Measurements from ENCODE around the gene NEURL2.
A peak's percentile ranks its signal among the peaks of the same experiment; 100 is the strongest.

The NEURL2 gene

GRCh38 chr20:45857114-45857881 lies 33.7 kb downstream of the NEURL2 start, which contains the start of the genes ACOT8 and ZSWIM3:
TSS of gene ACOT8 (minus strand) at chr20:45857392. CDS start at chr20:45857315, 77 bp downstream.
TSS of gene ZSWIM3 (plus strand) at chr20:45857614. CDS start at chr20:45857826, 212 bp downstream.
- Histone ChIP-seq H3K4me1 (ENCODE audit: control insufficient read depth, insufficient read depth, low read length) (peaks cover 4% of the 10 kb centered on the region; the same call in 1 of the 2 replicates), H3K27me3 (ENCODE audit: control insufficient read depth, insufficient read depth, low read length) (no peaks in the 10 kb centered on the region), H3K4me3 (ENCODE audit: low read length) (peak within 1 kb of the TSS; percentile 69), H3K9me3 (ENCODE audit: control insufficient read depth, insufficient read depth, low read length) (no peaks in the 10 kb centered on the region), H3K27ac (ENCODE audit: low read length) (no peak within 1 kb of the TSS), H3K36me3 (ENCODE audit: control insufficient read depth, insufficient read depth, low read length) (no peaks in the 10 kb centered on the region)
- WGBS (ENCODE audit: insufficient coverage, insufficient read length), result no CpG with 5 or more reads among the region's 36 CpGs
- peak; percentile 100 for DNase-seq (ENCODE audit: low read depth, low spot score)

- no peaks in the 10 kb centered on the region for H3K9me3 ChIP-seq (ENCODE audit: control insufficient read depth, insufficient read depth, low read length)
- peaks cover 5% of the 10 kb centered on the region; the same call in 1 of the 2 replicates for H3K4me1 ChIP-seq (ENCODE audit: control insufficient read depth, insufficient read depth, low read length)
- DNase-seq (ENCODE audit: low read depth, low spot score), result no peak
- no CpG with 5 or more reads among the region's 2 CpGs for WGBS (ENCODE audit: insufficient coverage, insufficient read length)
- H3K36me3 ChIP-seq (ENCODE audit: control insufficient read depth, insufficient read depth, low read length), result peaks cover under 1% of the 10 kb centered on the region; the same call in 1 of the 2 replicates
- H3K27ac ChIP-seq (ENCODE audit: low read length), result no peak overlapping the region
- no peak overlapping the region for H3K4me3 ChIP-seq (ENCODE audit: low read length)
- H3K27me3 ChIP-seq (ENCODE audit: control insufficient read depth, insufficient read depth, low read length), result no peaks in the 10 kb centered on the region
Observed at GRCh38 chr20:45853484-45853883, 37.5 kb downstream of the NEURL2 start.

- Histone ChIP-seq H3K9me3 (ENCODE audit: control insufficient read depth, insufficient read depth, low read length) (no peaks in the 10 kb centered on the region), H3K27me3 (ENCODE audit: control insufficient read depth, insufficient read depth, low read length) (no peaks in the 10 kb centered on the region), H3K36me3 (ENCODE audit: control insufficient read depth, insufficient read depth, low read length) (peaks cover 5% of the 10 kb centered on the region), H3K4me1 (ENCODE audit: control insufficient read depth, insufficient read depth, low read length) (peaks cover 5% of the 10 kb centered on the region; the same call in 1 of the 2 replicates), H3K4me3 (ENCODE audit: low read length) (no peak overlapping the region), H3K27ac (ENCODE audit: low read length) (no peak overlapping the region)
- no CpG with 5 or more reads among the region's 6 CpGs for WGBS (ENCODE audit: insufficient coverage, insufficient read length)
- no peak for DNase-seq (ENCODE audit: low read depth, low spot score)
Observed at GRCh38 chr20:45852326-45852725, 38.7 kb downstream of the NEURL2 start.

GRCh38 chr20:45851501-45851900 lies 39.5 kb downstream of the NEURL2 start:
- Histone ChIP-seq H3K9me3 (ENCODE audit: control insufficient read depth, insufficient read depth, low read length) (no peaks in the 10 kb centered on the region), H3K27me3 (ENCODE audit: control insufficient read depth, insufficient read depth, low read length) (no peaks in the 10 kb centered on the region), H3K4me1 (ENCODE audit: control insufficient read depth, insufficient read depth, low read length) (peaks cover 4% of the 10 kb centered on the region; the same call in 1 of the 2 replicates), H3K4me3 (ENCODE audit: low read length) (no peak overlapping the region), H3K36me3 (ENCODE audit: control insufficient read depth, insufficient read depth, low read length) (peaks cover 5% of the 10 kb centered on the region), H3K27ac (ENCODE audit: low read length) (no peak overlapping the region)
- no peak for DNase-seq (ENCODE audit: low read depth, low spot score)

GRCh38 chr20:45850926-45851325 lies 40.1 kb downstream of the NEURL2 start:
- Histone ChIP-seq H3K4me1 (ENCODE audit: control insufficient read depth, insufficient read depth, low read length) (peaks cover 4% of the 10 kb centered on the region; the same call in 1 of the 2 replicates), H3K4me3 (ENCODE audit: low read length) (no peak overlapping the region), H3K27me3 (ENCODE audit: control insufficient read depth, insufficient read depth, low read length) (no peaks in the 10 kb centered on the region), H3K9me3 (ENCODE audit: control insufficient read depth, insufficient read depth, low read length) (no peaks in the 10 kb centered on the region), H3K36me3 (ENCODE audit: control insufficient read depth, insufficient read depth, low read length) (peaks cover 5% of the 10 kb centered on the region), H3K27ac (ENCODE audit: low read length) (no peak overlapping the region)
- DNase-seq (ENCODE audit: low read depth, low spot score), result no peak
- WGBS (ENCODE audit: insufficient coverage, insufficient read length), result no CpG with 5 or more reads among the region's 1 CpG

GRCh38 chr20:45850238-45850637 lies 40.8 kb downstream of the NEURL2 start:
- Histone ChIP-seq H3K9me3 (ENCODE audit: control insufficient read depth, insufficient read depth, low read length) (no peaks in the 10 kb centered on the region), H3K27me3 (ENCODE audit: control insufficient read depth, insufficient read depth, low read length) (no peaks in the 10 kb centered on the region), H3K27ac (ENCODE audit: low read length) (no peak overlapping the region), H3K4me1 (ENCODE audit: control insufficient read depth, insufficient read depth, low read length) (peaks cover 4% of the 10 kb centered on the region; the same call in 1 of the 2 replicates), H3K36me3 (ENCODE audit: control insufficient read depth, insufficient read depth, low read length) (peaks cover 5% of the 10 kb centered on the region), H3K4me3 (ENCODE audit: low read length) (no peak overlapping the region)
- no peak for DNase-seq (ENCODE audit: low read depth, low spot score)
- no CpG with 5 or more reads among the region's 2 CpGs for WGBS (ENCODE audit: insufficient coverage, insufficient read length)

- no peak overlapping the region for H3K27ac ChIP-seq (ENCODE audit: low read length)
- H3K4me3 ChIP-seq (ENCODE audit: low read length), result no peak overlapping the region
- WGBS (ENCODE audit: insufficient coverage, insufficient read length), result no CpG with 5 or more reads among the region's 8 CpGs
- 0 out of 2 replicates have a peak, but pooled peaks cover 1% of the 10 kb centered on the region for H3K4me1 ChIP-seq (ENCODE audit: control insufficient read depth, insufficient read depth, low read length)
- H3K27me3 ChIP-seq (ENCODE audit: control insufficient read depth, insufficient read depth, low read length), result no peaks in the 10 kb centered on the region
- peaks cover 8% of the 10 kb centered on the region for H3K36me3 ChIP-seq (ENCODE audit: control insufficient read depth, insufficient read depth, low read length)
- DNase-seq (ENCODE audit: low read depth, low spot score), result no peak
- H3K9me3 ChIP-seq (ENCODE audit: control insufficient read depth, insufficient read depth, low read length), result no peaks in the 10 kb centered on the region
Observed at GRCh38 chr20:45848969-45849582, 41.9 kb downstream of the NEURL2 start.

- no peak overlapping the region for H3K4me3 ChIP-seq (ENCODE audit: low read length)
- WGBS (ENCODE audit: insufficient coverage, insufficient read length), result no CpG with 5 or more reads among the region's 8 CpGs
Observed at GRCh38 chr20:45848421-45848820, 42.6 kb downstream of the NEURL2 start.

GRCh38 chr20:45845452-45845851 lies 45.6 kb downstream of the NEURL2 start:
- Histone ChIP-seq H3K27ac (ENCODE audit: low read length) (no peak overlapping the region), H3K36me3 (ENCODE audit: control insufficient read depth, insufficient read depth, low read length) (peaks cover 25% of the 10 kb centered on the region), H3K4me1 (ENCODE audit: control insufficient read depth, insufficient read depth, low read length) (0 out of 2 replicates have a peak, but pooled peaks cover 1% of the 10 kb centered on the region), H3K4me3 (ENCODE audit: low read length) (no peak overlapping the region), H3K27me3 (ENCODE audit: control insufficient read depth, insufficient read depth, low read length) (no peaks in the 10 kb centered on the region), H3K9me3 (ENCODE audit: control insufficient read depth, insufficient read depth, low read length) (no peaks in the 10 kb centered on the region)
- no peak for DNase-seq (ENCODE audit: low read depth, low spot score)

More at GRCh38 chr20:45848421-45848820, 42.6 kb downstream of the NEURL2 start:
- Histone ChIP-seq H3K27me3 (ENCODE audit: control insufficient read depth, insufficient read depth, low read length) (no peaks in the 10 kb centered on the region), H3K4me1 (ENCODE audit: control insufficient read depth, insufficient read depth, low read length) (0 out of 2 replicates have a peak, but pooled peaks cover 1% of the 10 kb centered on the region), H3K9me3 (ENCODE audit: control insufficient read depth, insufficient read depth, low read length) (no peaks in the 10 kb centered on the region), H3K27ac (ENCODE audit: low read length) (no peak overlapping the region), H3K36me3 (ENCODE audit: control insufficient read depth, insufficient read depth, low read length) (peaks cover 15% of the 10 kb centered on the region)
- DNase-seq (ENCODE audit: low read depth, low spot score), result no peak

- Histone ChIP-seq H3K4me1 (ENCODE audit: control insufficient read depth, insufficient read depth, low read length) (0 out of 2 replicates have a peak, but pooled peaks cover under 1% of the 10 kb centered on the region), H3K36me3 (ENCODE audit: control insufficient read depth, insufficient read depth, low read length) (peaks cover 27% of the 10 kb centered on the region), H3K27ac (ENCODE audit: low read length) (no peak overlapping the region), H3K4me3 (ENCODE audit: low read length) (no peak overlapping the region), H3K9me3 (ENCODE audit: control insufficient read depth, insufficient read depth, low read length) (no peaks in the 10 kb centered on the region), H3K27me3 (ENCODE audit: control insufficient read depth, insufficient read depth, low read length) (no peaks in the 10 kb centered on the region)
- no CpG with 5 or more reads among the region's 14 CpGs for WGBS (ENCODE audit: insufficient coverage, insufficient read length)
- DNase-seq (ENCODE audit: low read depth, low spot score), result no peak
Observed at GRCh38 chr20:45843506-45843905, 47.5 kb downstream of the NEURL2 start.
